Measurements from ENCODE around the gene FURIN.

Gene FURIN

DNA sequence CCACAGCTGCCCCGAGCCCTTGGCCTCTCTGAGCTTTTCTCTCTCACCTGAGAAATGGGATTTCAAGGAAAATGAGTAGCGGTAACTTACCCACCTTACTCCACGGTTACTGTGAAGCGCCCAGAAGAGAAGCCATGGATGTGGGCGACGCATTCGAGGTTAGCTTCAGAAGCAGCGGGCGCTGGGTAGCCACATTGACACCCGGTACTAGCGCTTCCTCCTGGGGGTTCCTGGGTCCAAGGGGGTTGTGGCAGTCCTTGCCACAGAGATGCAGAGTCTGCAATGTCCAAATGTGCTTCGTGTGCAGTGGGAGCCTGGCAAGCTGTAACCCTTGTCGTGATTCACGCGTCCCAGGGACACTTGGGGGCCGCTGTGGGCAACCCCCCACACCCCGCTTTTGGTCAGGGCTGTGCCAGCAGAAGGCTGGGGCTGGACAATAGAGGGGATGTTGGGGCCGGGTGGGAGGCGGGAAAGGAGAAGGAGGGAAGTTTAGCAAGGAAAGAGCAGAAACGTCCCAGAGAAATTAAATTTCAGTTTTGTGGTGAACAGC, 41.4 kb upstream of the FURIN start:
- TF ChIP-seq, protein P1, sequence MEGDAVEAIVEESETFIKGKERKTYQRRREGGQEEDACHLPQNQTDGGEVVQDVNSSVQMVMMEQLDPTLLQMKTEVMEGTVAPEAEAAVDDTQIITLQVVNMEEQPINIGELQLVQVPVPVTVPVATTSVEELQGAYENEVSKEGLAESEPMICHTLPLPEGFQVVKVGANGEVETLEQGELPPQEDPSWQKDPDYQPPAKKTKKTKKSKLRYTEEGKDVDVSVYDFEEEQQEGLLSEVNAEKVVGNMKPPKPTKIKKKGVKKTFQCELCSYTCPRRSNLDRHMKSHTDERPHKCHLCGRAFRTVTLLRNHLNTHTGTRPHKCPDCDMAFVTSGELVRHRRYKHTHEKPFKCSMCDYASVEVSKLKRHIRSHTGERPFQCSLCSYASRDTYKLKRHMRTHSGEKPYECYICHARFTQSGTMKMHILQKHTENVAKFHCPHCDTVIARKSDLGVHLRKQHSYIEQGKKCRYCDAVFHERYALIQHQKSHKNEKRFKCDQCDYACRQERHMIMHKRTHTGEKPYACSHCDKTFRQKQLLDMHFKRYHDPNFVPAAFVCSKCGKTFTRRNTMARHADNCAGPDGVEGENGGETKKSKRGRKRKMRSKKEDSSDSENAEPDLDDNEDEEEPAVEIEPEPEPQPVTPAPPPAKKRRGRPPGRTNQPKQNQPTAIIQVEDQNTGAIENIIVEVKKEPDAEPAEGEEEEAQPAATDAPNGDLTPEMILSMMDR (IDR thresholded peaks at IDR 0.05; ENCODE audit: low read depth, low read length): no peak
- H3K4me3 ChIP-seq (ENCODE audit: low read depth, low read length): no peak overlapping the region

DNA sequence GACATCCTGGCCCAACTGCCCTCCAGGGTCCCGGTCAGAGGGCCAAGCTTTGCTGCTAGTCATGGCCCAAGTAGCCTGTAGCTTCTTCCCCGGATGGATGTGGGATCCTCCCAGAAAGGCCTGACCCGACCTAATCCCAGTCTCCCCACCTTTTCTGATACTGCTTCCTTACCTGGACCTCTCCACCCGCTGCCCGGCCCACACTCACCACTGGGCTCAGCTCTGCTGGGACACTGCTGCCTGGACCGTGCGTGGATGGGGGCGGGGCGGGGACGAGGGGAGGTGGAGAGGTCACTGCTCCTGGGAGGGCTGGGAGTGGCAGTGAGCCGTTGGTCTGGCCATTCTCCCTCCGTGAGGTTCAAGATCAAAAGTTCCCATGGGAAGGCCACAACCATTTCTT, 40.3 kb upstream of the FURIN start:
- H3K4me3 ChIP-seq (ENCODE audit: low read depth, low read length): no peak overlapping the region
- TF ChIP-seq, protein P1 (IDR thresholded peaks at IDR 0.05; ENCODE audit: low read depth, low read length): no peak

- TF ChIP-seq, protein P1 (IDR thresholded peaks at IDR 0.05; ENCODE audit: low read depth, low read length): no peak
- no peak overlapping the region for H3K4me3 ChIP-seq (ENCODE audit: low read depth, low read length)
Measured at GRCh38 chr15:90829126-90829525, 39.3 kb upstream of the FURIN start.

- TF ChIP-seq, protein P1 (IDR thresholded peaks at IDR 0.05; ENCODE audit: low read depth, low read length): no peak
- no peak overlapping the region for H3K4me3 ChIP-seq (ENCODE audit: low read depth, low read length)
Measured at GRCh38 chr15:90829942-90830440, 38.4 kb upstream of the FURIN start.

DNA sequence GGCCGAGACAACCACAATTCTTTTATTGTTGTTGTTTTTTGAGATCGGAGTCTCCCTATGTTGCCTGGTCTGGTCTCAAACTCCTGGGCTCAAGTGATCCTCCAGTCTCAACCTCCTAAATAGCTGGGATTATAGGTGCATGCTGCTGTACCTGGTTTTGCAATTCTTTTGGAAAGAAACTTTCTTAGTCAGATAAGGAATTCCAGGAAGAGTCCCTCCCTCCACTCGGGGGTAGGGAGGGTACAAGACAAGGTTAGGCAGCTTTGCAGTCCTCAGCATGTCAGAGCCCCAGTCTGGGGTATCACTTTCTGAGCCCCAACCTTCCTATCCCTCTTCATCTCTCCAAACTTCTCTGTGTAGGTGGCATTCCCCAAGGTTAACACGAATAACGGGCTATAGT, 33.8 kb upstream of the FURIN start:
- TF ChIP-seq, protein P1 (IDR thresholded peaks at IDR 0.05; ENCODE audit: low read depth, low read length): no peak
- no peak overlapping the region for H3K4me3 ChIP-seq (ENCODE audit: low read depth, low read length)

DNA sequence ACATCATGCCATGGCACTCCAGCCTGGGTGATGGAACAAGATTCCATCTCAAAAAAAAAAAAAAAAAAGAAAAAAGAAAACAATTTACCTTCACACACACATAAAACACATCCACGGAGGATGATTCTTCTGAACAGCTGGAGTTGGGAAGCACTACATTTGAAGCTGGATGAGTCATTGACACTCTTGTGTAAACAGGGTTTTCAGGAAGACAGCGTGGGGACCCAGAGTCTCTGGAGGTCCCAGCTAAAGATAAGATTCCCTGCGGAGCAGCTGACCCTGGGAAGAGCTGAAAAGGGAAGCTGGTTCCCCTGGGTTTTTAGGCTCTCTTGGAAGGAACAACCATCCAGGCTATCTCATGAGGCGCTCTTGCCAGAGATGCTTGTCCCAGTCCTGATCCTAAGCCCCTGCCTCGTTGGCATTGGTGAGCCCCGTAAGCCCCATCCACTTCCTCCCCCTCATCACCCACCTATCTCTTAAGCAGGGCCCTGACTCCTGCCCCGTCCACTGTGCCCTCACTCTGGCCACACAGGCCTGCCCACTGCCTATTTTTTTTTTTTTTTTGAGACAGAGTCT, 32.0 kb upstream of the FURIN start:
- no peak overlapping the region for H3K4me3 ChIP-seq (ENCODE audit: low read depth, low read length)

GRCh38 chr15:90837094-90837493, 31.3 kb upstream of the FURIN start:
- TF ChIP-seq, protein P1 (IDR thresholded peaks at IDR 0.05; ENCODE audit: low read depth, low read length): no peak

More for the DNA sequence above, 32.0 kb upstream of the FURIN start:
- TF ChIP-seq, protein P1 (IDR thresholded peaks at IDR 0.05; ENCODE audit: low read depth, low read length): no peak

More at GRCh38 chr15:90837094-90837493, 31.3 kb upstream of the FURIN start:
- no peak overlapping the region for H3K4me3 ChIP-seq (ENCODE audit: low read depth, low read length)

Data from WI38 (cell line).